H1 (cell line): ENCODE results near the gene AP1G2. TPM values are rescaled to one million over a fixed set of nuclear protein-coding genes. Genes with fewer than 3 reads are reported as not detected.

ENCODE experiments used
- CTCF ChIA-PET: fragments of 300-600 bp; sonication (Branson Sonifier 250); formaldehyde crosslinking; loops from one replicate; lab custom pipeline; 2021; ENCODE audit not compliant: partially characterized antibody; lab: Charles Lee
- POLR2A ChIA-PET: fragments of 300-600 bp; sonication (Branson Sonifier 250); formaldehyde crosslinking; loops from one replicate; lab custom pipeline; 2021; ENCODE audit warnings: inconsistent platforms; ENCODE audit not compliant: partially characterized antibody; lab: Charles Lee
- DNase-seq, 2 experiments: peaks; one replicate each; pipeline versions ENCODE4 v3.0.0 to v3.0.0-alpha.2; 2010 to 2022; ENCODE audit warnings: low spot score in 2 of 2, low read depth in 1 of 2, mixed read lengths in 1 of 2
- FAIRE-seq: peaks from 2 replicates; lab custom pipeline; 2011; peaks lifted over from hg19 to GRCh38; lab: Jason Lieb, UNC
- H2AFZ ChIP-seq: 2 replicates; pipeline ENCODE4 v1.8.1; 2012; ENCODE audit warnings: low read length, inconsistent platforms
- H2AK5ac ChIP-seq: 2 replicates; pipeline ENCODE4 v1.6.1; 2013; ENCODE audit warnings: low read depth, low read length
- H2BK120ac ChIP-seq: replicated peaks from 2 replicates; pipeline ENCODE3; 2013; ENCODE audit warnings: low read depth, low read length, inconsistent platforms
- H2BK12ac ChIP-seq: 2 replicates; pipeline ENCODE4 v1.6.1; 2013; ENCODE audit warnings: low read depth, low read length
- H2BK15ac ChIP-seq: 2 replicates; pipeline ENCODE4 v1.6.1; 2013; ENCODE audit warnings: low read length
- H2BK20ac ChIP-seq: 2 replicates; pipeline ENCODE4 v1.6.1; 2013; ENCODE audit warnings: low read length
- H2BK5ac ChIP-seq: 2 replicates; pipeline ENCODE4 v1.6.1; 2013; ENCODE audit warnings: low read depth, low read length
- H3K14ac ChIP-seq: 2 replicates; pipeline ENCODE4 v1.6.1; 2013; ENCODE audit warnings: inconsistent platforms; ENCODE audit not compliant: insufficient read length
- H3K18ac ChIP-seq: 2 replicates; pipeline ENCODE4 v1.6.1; 2013; ENCODE audit warnings: low read length; ENCODE audit errors: extremely low read depth
- H3K23ac ChIP-seq: 2 replicates; pipeline ENCODE4 v1.6.1; 2013; ENCODE audit warnings: inconsistent platforms; ENCODE audit not compliant: insufficient read length
- H3K23me2 ChIP-seq: 2 replicates; pipeline ENCODE4 v1.6.1; 2013; ENCODE audit warnings: low read depth, low read length
- H3K27ac ChIP-seq: 2 replicates; pipeline ENCODE4 v1.6.1; 2011; ENCODE audit warnings: low read depth, low read length, inconsistent platforms
- H3K27me3 ChIP-seq, 4 experiments: replicated peaks in 1 of 4; 1 replicate in 1 of 4; 2 replicates in 3 of 4; pipeline versions ENCODE4 v1.6.1 to v1.8.1; 2011 to 2013; ENCODE audit warnings: low read length in 3 of 4, mild to moderate bottlenecking in 3 of 4, inconsistent platforms in 2 of 4, mixed read lengths in 2 of 4, moderate library complexity in 1 of 4; ENCODE audit not compliant: control insufficient read depth in 3 of 4, insufficient read depth in 3 of 4; ENCODE audit errors: extremely low read depth in 1 of 4
- H3K36me3 ChIP-seq, 4 experiments: 2 replicates each; pipeline versions ENCODE4 v1.6.1 to v1.8.1; 2011 to 2013; ENCODE audit warnings: mild to moderate bottlenecking in 4 of 4, low read length in 3 of 4, moderate library complexity in 2 of 4, control low read depth in 1 of 4, inconsistent platforms in 1 of 4; ENCODE audit not compliant: insufficient read depth in 4 of 4, control insufficient read depth in 2 of 4
- H3K4ac ChIP-seq: replicated peaks from 2 replicates; pipeline ENCODE3; 2013; ENCODE audit warnings: low read length, low read depth, mixed read lengths, inconsistent platforms; ENCODE audit not compliant: insufficient read length
- H3K4me1 ChIP-seq, 4 experiments: replicated peaks in 1 of 4; 1 replicate in 1 of 4; 2 replicates in 3 of 4; pipeline versions ENCODE4 v1.6.1 to v1.8.1; 2011 to 2013; ENCODE audit warnings: low read length in 3 of 4, inconsistent platforms in 2 of 4, mixed read lengths in 1 of 4; ENCODE audit not compliant: insufficient read depth in 4 of 4, control insufficient read depth in 3 of 4
- H3K4me2 ChIP-seq, 2 experiments: 2 replicates each; pipeline versions ENCODE4 v1.6.1 to v1.8.1; 2011 to 2013; ENCODE audit warnings: low read depth in 2 of 2, low read length in 2 of 2, control low read depth in 1 of 2, inconsistent platforms in 1 of 2, mild to moderate bottlenecking in 1 of 2; ENCODE audit not compliant: insufficient read depth in 1 of 2
- H3K4me3 ChIP-seq, 4 experiments: fragments of 200-600, 300-600 bp in 1 of 4; sonication (generic), shearing (Covaris generic), sonication (Bioruptor Twin) in 1 of 4; 2 replicates each; pipeline versions ENCODE4 v1.5.1 to v1.8.1; 2011 to 2016; ENCODE audit warnings: low read length in 4 of 4, low read depth in 3 of 4, control low read depth in 2 of 4, inconsistent platforms in 2 of 4, mild to moderate bottlenecking in 2 of 4, mixed read lengths in 1 of 4, moderate library complexity in 1 of 4; ENCODE audit not compliant: insufficient read depth in 2 of 4; ENCODE audit errors: extremely low read depth in 1 of 4
- H3K56ac ChIP-seq: replicated peaks from 2 replicates; pipeline ENCODE3; 2013; ENCODE audit warnings: low read depth, mild to moderate bottlenecking, mixed read lengths, low read length, inconsistent platforms; ENCODE audit not compliant: insufficient read length
- H3K79me1 ChIP-seq: 2 replicates; pipeline ENCODE4 v1.6.1; 2013; ENCODE audit warnings: low read depth, low read length, control low read depth
- H3K79me2 ChIP-seq, 2 experiments: 2 replicates each; pipeline versions ENCODE4 v1.6.1 to v1.8.1; 2012 to 2013; ENCODE audit warnings: low read length in 2 of 2, mild to moderate bottlenecking in 2 of 2, inconsistent platforms in 1 of 2; ENCODE audit not compliant: insufficient read depth in 2 of 2, control insufficient read depth in 1 of 2
- H3K9ac ChIP-seq, 4 experiments: replicated peaks in 1 of 4; 1 replicate in 1 of 4; 2 replicates in 3 of 4; pipeline versions ENCODE4 v1.6.1 to v1.8.1; 2011 to 2013; ENCODE audit warnings: low read depth in 3 of 4, low read length in 3 of 4, control low read depth in 2 of 4, mild to moderate bottlenecking in 2 of 4, moderate library complexity in 2 of 4, inconsistent platforms in 1 of 4; ENCODE audit errors: extremely low read depth in 1 of 4
- H3K9me3 ChIP-seq, 2 experiments: 2 replicates each; pipeline versions ENCODE4 v1.6.1 to v1.8.1; 2012 to 2013; ENCODE audit warnings: mild to moderate bottlenecking in 2 of 2, moderate library complexity in 2 of 2, control low read depth in 1 of 2, inconsistent platforms in 1 of 2, low read depth in 1 of 2, low read length in 1 of 2, mixed read lengths in 1 of 2; ENCODE audit not compliant: insufficient read depth in 2 of 2
- H4K20me1 ChIP-seq, 2 experiments: replicated peaks in 1 of 2; 2 replicates each; pipeline versions ENCODE3 to v1.8.1; 2011 to 2013; ENCODE audit warnings: inconsistent platforms in 2 of 2, low read length in 2 of 2, mild to moderate bottlenecking in 1 of 2; ENCODE audit not compliant: insufficient read depth in 2 of 2, control insufficient read depth in 1 of 2
- H4K5ac ChIP-seq: 2 replicates; pipeline ENCODE4 v1.6.1; 2013; ENCODE audit warnings: low read length, low read depth, mixed read lengths, inconsistent platforms; ENCODE audit not compliant: insufficient read length
- H4K8ac ChIP-seq: 2 replicates; pipeline ENCODE4 v1.8.0; 2013; ENCODE audit warnings: mild to moderate bottlenecking, moderate library complexity, low read length, inconsistent platforms; ENCODE audit not compliant: insufficient read depth; ENCODE audit errors: extremely low read depth
- H4K91ac ChIP-seq: replicated peaks from 2 replicates; pipeline ENCODE3; 2013; ENCODE audit warnings: low read length, mixed read lengths, inconsistent platforms; ENCODE audit not compliant: insufficient read length
- KDM4A ChIP-seq: IDR thresholded peaks from one replicate; pipeline ENCODE4 v1.7.1; 2012; ENCODE audit warnings: low read depth, mild to moderate bottlenecking, moderate library complexity, low read length, inconsistent platforms; ENCODE audit not compliant: severe bottlenecking
- POLR2AphosphoS5 ChIP-seq: IDR thresholded peaks from 2 replicates; pipeline ENCODE4 v1.6.1; 2011; ENCODE audit warnings: low read depth, low read length
- WGBS, 2 experiments: shearing (Covaris generic) in 1 of 2; methylation state at CpG; one replicate each; pipeline versions ENCODE4 v1.1.6 to v1.1.7; 2013 to 2015; ENCODE audit warnings: low lambda C conversion rate in 2 of 2, mixed read lengths in 2 of 2, inconsistent platforms in 1 of 2, low coverage in 1 of 2, missing lambda C conversion rate in 1 of 2; ENCODE audit not compliant: insufficient replicate concordance in 2 of 2, insufficient coverage in 1 of 2, insufficient read length in 1 of 2; ENCODE audit errors: extremely low coverage in 1 of 2, missing lambda C conversion rate in 1 of 2; 5-methylcytosine and 5-hydroxymethylcytosine counted together
- polyA plus RNA-seq, 7 experiments: library from polyadenylated mRNA; depleted of rRNA in 3 of 7; stranded (reverse) in 5 of 7; unstranded in 2 of 7; fragments of >200 nt in 5 of 7; fragments of 200-250 nt in 2 of 7; gene quantifications; 1 replicate in 5 of 7; 2 replicates in 1 of 7; 4 replicates in 1 of 7; pipeline versions ENCODE4 v1.2.1 to v1.2.3, GENCODE V29; 2011 to 2013; ENCODE audit warnings: missing spikeins in 2 of 7, mixed read lengths in 2 of 7
- total RNA-seq: library from RNA; stranded (reverse); fragmentation: NEBNext Ultra II Directional; extraction: Animal tissue kit (Norgen Biotek cat#: 25700); gene quantifications from 2 replicates; pipeline ENCODE4 v1.2.1, GENCODE V29; 2021
- TF ChIP-seq, protein P1 (sequence below): IDR thresholded peaks from 2 replicates; pipeline ENCODE4 v1.6.1; 2011; ENCODE audit warnings: low read length, improper control_type of control experiment

AP1G2 gene
- total and polyA plus RNA-seq, 2 of the 8 experiments (the other 6 are each of a cell fraction or from before 2014, with no cell fraction given), result 70.9 to 134 TPM

DNA sequence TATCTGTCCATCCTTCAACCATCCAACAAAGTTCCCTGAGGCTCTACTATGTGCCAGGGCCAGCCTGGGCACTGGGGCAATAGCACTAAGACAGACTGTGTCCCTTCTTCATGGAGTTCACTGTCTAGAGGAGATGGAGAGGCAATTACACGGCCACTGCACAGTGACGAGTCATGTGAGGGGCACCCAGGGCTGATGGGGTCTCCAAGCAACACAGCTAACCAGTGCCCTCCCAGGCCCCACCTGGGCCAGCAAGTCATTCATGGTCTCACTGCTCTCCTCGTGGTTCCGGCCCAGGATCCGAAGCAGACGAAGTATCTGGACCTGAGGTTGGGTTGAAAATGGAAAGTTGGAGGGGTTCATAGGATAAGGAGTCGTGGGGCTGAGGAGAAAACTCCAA is 2.7 kb downstream of the AP1G2 start:
- no peak overlapping the region for H3K4me2 ChIP-seq
- CTCF ChIA-PET, result interaction anchor here (0.6 to 70.5 kb wide), 5 partner anchors 37 to 173 kb away, joined by 3 to 2092 read pairs (median 5); partner anchors contain the start of gene NGDN
- H3K79me1 ChIP-seq, result no peaks in the 10 kb centered on the region
- H4K91ac ChIP-seq, result no peak overlapping the region
- H3K23ac ChIP-seq, result no peak overlapping the region
- no peak overlapping the region for H3K18ac ChIP-seq
- no peak overlapping the region for H2AK5ac ChIP-seq
- H3K56ac ChIP-seq, result no peak overlapping the region
- POLR2A ChIA-PET, result interaction anchor here (5.5 to 52.7 kb wide), 3 partner anchors 7 to 86 kb away, joined by 40 to 1523 read pairs (median 944); partner anchors contain the start of genes NGDN, THTPA and ZFHX2
- H2BK12ac ChIP-seq, result no peak overlapping the region
- TF ChIP-seq, protein P1, sequence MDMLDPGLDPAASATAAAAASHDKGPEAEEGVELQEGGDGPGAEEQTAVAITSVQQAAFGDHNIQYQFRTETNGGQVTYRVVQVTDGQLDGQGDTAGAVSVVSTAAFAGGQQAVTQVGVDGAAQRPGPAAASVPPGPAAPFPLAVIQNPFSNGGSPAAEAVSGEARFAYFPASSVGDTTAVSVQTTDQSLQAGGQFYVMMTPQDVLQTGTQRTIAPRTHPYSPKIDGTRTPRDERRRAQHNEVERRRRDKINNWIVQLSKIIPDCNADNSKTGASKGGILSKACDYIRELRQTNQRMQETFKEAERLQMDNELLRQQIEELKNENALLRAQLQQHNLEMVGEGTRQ, result no peak
- TF ChIP-seq KDM4A, result no peak
- TF ChIP-seq POLR2AphosphoS5, result 0 out of 2 replicates have a peak, but pooled peaks have one; percentile 10
- H3K27me3 ChIP-seq, result no peaks in the 10 kb centered on the region
- H3K79me2 ChIP-seq, result no peaks in the 10 kb centered on the region
- no peak overlapping the region for H2BK20ac ChIP-seq
- no peak overlapping the region for H4K5ac ChIP-seq
- no peak overlapping the region for H3K9ac ChIP-seq
- DNase-seq (no peak), FAIRE-seq (no peak)
- no peak overlapping the region for H2BK15ac ChIP-seq
- H3K4me3 ChIP-seq, result no peak overlapping the region
- 93% methylated on average over 7 of the region's 7 CpGs; no CpG with 5 or more reads in 1 of the 2 experiments for WGBS, 2 experiments
- no peak overlapping the region for H3K4ac ChIP-seq
- no peak overlapping the region for H2BK120ac ChIP-seq
- no peaks in the 10 kb centered on the region for H3K9me3 ChIP-seq
- no peak overlapping the region for H2AFZ ChIP-seq
- H4K20me1 ChIP-seq, result peaks cover 0 to 3% of the 10 kb centered on the region in 2 experiments
- no peak overlapping the region for H3K27ac ChIP-seq
- H3K14ac ChIP-seq, result no peak overlapping the region
- H4K8ac ChIP-seq, result no peak overlapping the region
- H3K4me1 ChIP-seq, result peaks cover 8 to 21% (median 11%) of the 10 kb centered on the region in 4 experiments
- peaks cover 7% of the 10 kb centered on the region; the same call in 1 of the 2 replicates for H3K23me2 ChIP-seq
- no peak overlapping the region for H2BK5ac ChIP-seq
- peaks cover 8 to 24% (median 17%) of the 10 kb centered on the region in 4 experiments; a peak in 7 of 8 replicates for H3K36me3 ChIP-seq
